ENCODE data around the gene FAM227B. TPM values are rescaled to one million over a fixed set of nuclear protein-coding genes. Genes with fewer than 3 reads are reported as not detected.

Gene FAM227B
- total RNA-seq, 1 donor from 2014 or later = 4.5 TPM

- intact Hi-C loops (cut with micrococcal nuclease) = no loop called here
- H3K4me1 Mint-ChIP-seq = no peaks in the 10 kb centered on the region
- TF ChIP-seq, protein P1, sequence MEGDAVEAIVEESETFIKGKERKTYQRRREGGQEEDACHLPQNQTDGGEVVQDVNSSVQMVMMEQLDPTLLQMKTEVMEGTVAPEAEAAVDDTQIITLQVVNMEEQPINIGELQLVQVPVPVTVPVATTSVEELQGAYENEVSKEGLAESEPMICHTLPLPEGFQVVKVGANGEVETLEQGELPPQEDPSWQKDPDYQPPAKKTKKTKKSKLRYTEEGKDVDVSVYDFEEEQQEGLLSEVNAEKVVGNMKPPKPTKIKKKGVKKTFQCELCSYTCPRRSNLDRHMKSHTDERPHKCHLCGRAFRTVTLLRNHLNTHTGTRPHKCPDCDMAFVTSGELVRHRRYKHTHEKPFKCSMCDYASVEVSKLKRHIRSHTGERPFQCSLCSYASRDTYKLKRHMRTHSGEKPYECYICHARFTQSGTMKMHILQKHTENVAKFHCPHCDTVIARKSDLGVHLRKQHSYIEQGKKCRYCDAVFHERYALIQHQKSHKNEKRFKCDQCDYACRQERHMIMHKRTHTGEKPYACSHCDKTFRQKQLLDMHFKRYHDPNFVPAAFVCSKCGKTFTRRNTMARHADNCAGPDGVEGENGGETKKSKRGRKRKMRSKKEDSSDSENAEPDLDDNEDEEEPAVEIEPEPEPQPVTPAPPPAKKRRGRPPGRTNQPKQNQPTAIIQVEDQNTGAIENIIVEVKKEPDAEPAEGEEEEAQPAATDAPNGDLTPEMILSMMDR (IDR thresholded peaks at IDR 0.05) = no peak
- H3K9me3 Mint-ChIP-seq = peaks cover 3% of the 10 kb centered on the region
- ATAC-seq (ENCODE audit: low read depth) (no peak), DNase-seq (no peak)
- no peak overlapping the region for H3K27ac Mint-ChIP-seq
- CTCF ChIA-PET = no interaction called here
- H3K36me3 Mint-ChIP-seq (ENCODE audit: low read depth) = peaks cover 28% of the 10 kb centered on the region
- POLR2A ChIA-PET = no interaction called here
- no peaks in the 10 kb centered on the region for H3K27me3 Mint-ChIP-seq
- H3K4me3 Mint-ChIP-seq = no peak overlapping the region
Observed at GRCh38 chr15:49339656-49340055, 281.0 kb downstream of the FAM227B start.

DNA sequence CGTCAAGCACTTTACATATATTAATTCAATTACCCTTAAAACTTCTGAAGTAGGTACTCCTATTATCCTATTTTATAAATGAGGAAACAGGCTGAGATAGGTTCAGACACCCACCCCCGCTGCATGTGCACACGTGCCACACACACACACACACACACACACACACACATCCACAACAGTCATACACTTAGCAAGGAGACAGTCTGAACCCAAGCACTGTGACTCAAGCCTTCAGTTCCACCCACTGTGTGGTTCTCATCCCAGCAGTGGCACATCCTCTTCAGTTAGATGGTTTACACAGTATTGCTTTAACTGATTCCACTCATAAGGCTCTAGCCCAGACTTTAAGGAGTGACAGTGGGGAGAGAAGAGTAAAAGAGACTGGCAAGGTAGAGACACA, 288.7 kb downstream of the FAM227B start:
- ChIA-PET POLR2A (no interaction called here), CTCF (no interaction called here)
- no peaks in the 10 kb centered on the region for H3K9me3 Mint-ChIP-seq
- ATAC-seq (ENCODE audit: low read depth) = no peak
- H3K27ac Mint-ChIP-seq = no peak overlapping the region
- no peaks in the 10 kb centered on the region for H3K27me3 Mint-ChIP-seq
- H3K4me3 Mint-ChIP-seq = no peak overlapping the region
- H3K36me3 Mint-ChIP-seq (ENCODE audit: low read depth) = peaks cover 23% of the 10 kb centered on the region
- no peaks in the 10 kb centered on the region for H3K4me1 Mint-ChIP-seq
- TF ChIP-seq, protein P1 (IDR thresholded peaks at IDR 0.05) = no peak
- intact Hi-C loops (cut with micrococcal nuclease) = no loop called here
- DNase-seq = no peak

- Mint-ChIP-seq H3K9me3 (no peaks in the 10 kb centered on the region), H3K27me3 (no peaks in the 10 kb centered on the region), H3K36me3 (ENCODE audit: low read depth) (peaks cover 23% of the 10 kb centered on the region), H3K27ac (no peak overlapping the region), H3K4me3 (no peak overlapping the region), H3K4me1 (no peaks in the 10 kb centered on the region)
- DNase-seq (no peak), ATAC-seq (ENCODE audit: low read depth) (no peak)
- ChIA-PET CTCF (no interaction called here), POLR2A (no interaction called here)
- intact Hi-C loops (cut with micrococcal nuclease) = no loop called here
- TF ChIP-seq, protein P1 (IDR thresholded peaks at IDR 0.05) = no peak
Observed at GRCh38 chr15:49331442-49331841, 289.2 kb downstream of the FAM227B start.

DNA sequence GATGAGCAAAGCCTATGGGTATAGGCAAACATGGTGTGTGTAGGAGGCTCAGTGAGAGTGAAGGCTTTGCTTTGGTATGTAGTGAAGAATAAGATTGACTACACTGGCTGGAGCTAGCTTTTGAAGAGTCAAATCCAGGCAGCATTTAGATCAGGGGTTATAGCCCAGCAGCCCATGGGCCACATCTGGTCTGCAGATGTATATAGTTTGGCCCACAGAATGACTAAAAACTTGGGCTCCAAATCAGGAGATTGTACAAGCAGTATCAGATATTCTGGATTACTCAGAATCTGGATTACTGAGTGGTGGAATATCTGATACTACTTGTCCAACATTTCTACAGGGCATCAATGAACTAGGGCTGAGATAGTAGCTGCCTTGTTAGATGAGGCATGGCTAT, 290.5 kb downstream of the FAM227B start:
- ATAC-seq (ENCODE audit: low read depth) (no peak), DNase-seq (no peak)
- no peaks in the 10 kb centered on the region for H3K4me1 Mint-ChIP-seq
- CTCF ChIA-PET = no interaction called here
- TF ChIP-seq, protein P1 (IDR thresholded peaks at IDR 0.05) = no peak
- H3K27me3 Mint-ChIP-seq = no peaks in the 10 kb centered on the region
- peaks cover 22% of the 10 kb centered on the region for H3K36me3 Mint-ChIP-seq (ENCODE audit: low read depth)
- POLR2A ChIA-PET = no interaction called here
- no peak overlapping the region for H3K4me3 Mint-ChIP-seq
- no peaks in the 10 kb centered on the region for H3K9me3 Mint-ChIP-seq
- H3K27ac Mint-ChIP-seq = no peak overlapping the region
- intact Hi-C loops (cut with micrococcal nuclease) = no loop called here

DNA sequence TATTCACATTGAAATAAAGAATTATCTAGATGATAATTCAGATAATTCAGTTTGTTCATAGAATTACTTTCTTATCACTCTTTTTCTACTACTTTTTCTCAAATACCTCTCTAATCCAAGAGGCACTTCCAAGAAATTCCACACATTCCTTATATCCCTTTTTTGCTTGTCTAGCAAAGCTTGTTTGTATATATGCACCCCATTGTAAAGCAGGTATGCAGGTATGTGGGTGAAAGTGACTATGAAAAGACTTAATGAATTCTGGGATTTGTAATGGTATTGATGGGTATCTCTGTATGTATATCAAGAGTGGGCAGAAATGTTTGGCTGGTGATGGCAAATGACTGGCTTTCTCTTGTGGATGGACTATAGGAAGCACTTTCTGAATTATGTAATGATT, 291.7 kb downstream of the FAM227B start:
- ATAC-seq (ENCODE audit: low read depth) (no peak), DNase-seq (no peak)
- TF ChIP-seq, protein P1 (IDR thresholded peaks at IDR 0.05) = no peak
- Mint-ChIP-seq H3K4me3 (no peak overlapping the region), H3K27ac (no peak overlapping the region), H3K4me1 (no peaks in the 10 kb centered on the region), H3K36me3 (ENCODE audit: low read depth) (peaks cover 25% of the 10 kb centered on the region), H3K9me3 (no peaks in the 10 kb centered on the region), H3K27me3 (no peaks in the 10 kb centered on the region)
- intact Hi-C loops (cut with micrococcal nuclease) = no loop called here
- CTCF ChIA-PET = no interaction called here
- POLR2A ChIA-PET = no interaction called here

Data from activated B cell treated with CpG ODN at 0.5 μM for 24 hours (primary cell).